Naive thymus-derived CD4-positive, alpha-beta T cell (primary cell): Measurements from ENCODE around the gene VPS35. TPM values are rescaled to one million over a fixed set of nuclear protein-coding genes. Genes with fewer than 3 reads are reported as not detected.

Experiments
- ATAC-seq: fragments of 150-1000 bp; cut with Tn5 transposase; 2 replicates; pipeline ENCODE4 v1.10.0; 2021; ENCODE audit warnings: mild to moderate bottlenecking, moderate library complexity
- CTCF ChIA-PET: fragments of 350-600 bp; sonication (Branson Sonifier 250); formaldehyde crosslinking; loops from one replicate; lab custom pipeline; 2021; ENCODE audit warnings: antibody characterized with exemption; lab: Charles Lee
- POLR2A ChIA-PET: fragments of 350-600 bp; sonication (Branson Sonifier 250); formaldehyde crosslinking; loops from one replicate; lab custom pipeline; 2021; ENCODE audit warnings: antibody characterized with exemption, inconsistent platforms; lab: Charles Lee
- DNase-seq, 9 donors: peaks; one replicate each; pipeline versions ENCODE4 v3.0.0 to v3.0.0-alpha.2; 2020 to 2022; ENCODE audit warnings: mixed read lengths in 1 of 9
- H3K27ac ChIP-seq: one replicate; pipeline ENCODE4 v1.7.0; 2013; ENCODE audit warnings: mild to moderate bottlenecking, low read depth, low read length, moderate library complexity
- H3K27me3 ChIP-seq, 2 donors: one replicate each; pipeline ENCODE4 v1.7.0; 2013; ENCODE audit warnings: low read length in 2 of 2, mild to moderate bottlenecking in 2 of 2, moderate library complexity in 2 of 2; ENCODE audit not compliant: control insufficient read depth in 2 of 2, insufficient read depth in 2 of 2
- H3K36me3 ChIP-seq, 3 experiments: 1 replicate in 2 of 3; 2 replicates in 1 of 3; pipeline ENCODE4 v1.7.0; 2013; ENCODE audit warnings: low read length in 3 of 3, mild to moderate bottlenecking in 3 of 3, moderate library complexity in 1 of 3; ENCODE audit not compliant: insufficient read depth in 3 of 3, control insufficient read depth in 2 of 3
- H3K4me1 ChIP-seq, 2 donors: one replicate each; pipeline ENCODE4 v1.7.0; 2013; ENCODE audit warnings: low read length in 2 of 2, mild to moderate bottlenecking in 2 of 2, moderate library complexity in 1 of 2; ENCODE audit not compliant: control insufficient read depth in 2 of 2, insufficient read depth in 2 of 2
- H3K4me3 ChIP-seq: 2 replicates; pipeline ENCODE4 v1.7.0; 2013; ENCODE audit warnings: mild to moderate bottlenecking, low read length
- H3K9me3 ChIP-seq, 3 experiments: 1 replicate in 2 of 3; 2 replicates in 1 of 3; pipeline ENCODE4 v1.7.0; 2013; ENCODE audit warnings: low read length in 3 of 3; ENCODE audit not compliant: control insufficient read depth in 2 of 3
- H3K27ac Mint-ChIP-seq, 9 donors: one replicate each; pipeline ENCODE4 v1.8.0; 2020 to 2022; ENCODE audit warnings: mixed read lengths in 9 of 9, mild to moderate bottlenecking in 8 of 9, moderate library complexity in 5 of 9, inconsistent platforms in 2 of 9
- H3K27me3 Mint-ChIP-seq, 5 donors: one replicate each; pipeline ENCODE4 v1.8.0; 2021 to 2022; ENCODE audit warnings: mixed read lengths in 5 of 5, mild to moderate bottlenecking in 1 of 5
- H3K36me3 Mint-ChIP-seq, 5 donors: one replicate each; pipeline ENCODE4 v1.8.0; 2020 to 2022; ENCODE audit warnings: mixed read lengths in 5 of 5, mild to moderate bottlenecking in 3 of 5, inconsistent platforms in 1 of 5
- H3K4me1 Mint-ChIP-seq, 7 donors: one replicate each; pipeline ENCODE4 v1.8.0; 2020 to 2022; ENCODE audit warnings: mixed read lengths in 7 of 7, mild to moderate bottlenecking in 3 of 7, inconsistent platforms in 1 of 7
- H3K4me3 Mint-ChIP-seq, 10 donors: one replicate each; pipeline ENCODE4 v1.8.0; 2020 to 2022; ENCODE audit warnings: mild to moderate bottlenecking in 10 of 10, mixed read lengths in 10 of 10, moderate library complexity in 6 of 10, inconsistent platforms in 2 of 10
- H3K9me3 Mint-ChIP-seq, 11 donors: one replicate each; pipeline ENCODE4 v1.8.0; 2020 to 2022; ENCODE audit warnings: mixed read lengths in 11 of 11, mild to moderate bottlenecking in 4 of 11, inconsistent platforms in 1 of 11, moderate library complexity in 1 of 11
- intact Hi-C, 2 donors: fragments of 100-400 bp; cut with micrococcal nuclease; formaldehyde crosslinking; loops; one replicate each; pipeline ENCODE4 v1.15.1; 2023
- polyA plus RNA-seq, 2 donors: library from polyadenylated mRNA; unstranded; fragments of 300-500 nt; fragmentation: Illumina TruSeq; gene quantifications; one replicate each; pipeline ENCODE4 v1.2.3, GENCODE V29; 2021
- total RNA-seq, 6 experiments: library from RNA in 5 of 6; stranded (reverse) in 5 of 6; gene quantifications; 1 replicate in 5 of 6; 2 replicates in 1 of 6; pipeline ENCODE4 v1.2.3 and lab custom pipeline; 2021 to 2026

VPS35 gene
- total and polyA plus RNA-seq, 7 experiments from 2014 or later: 53.8 to 93.0 (median 85.7) TPM

DNA sequence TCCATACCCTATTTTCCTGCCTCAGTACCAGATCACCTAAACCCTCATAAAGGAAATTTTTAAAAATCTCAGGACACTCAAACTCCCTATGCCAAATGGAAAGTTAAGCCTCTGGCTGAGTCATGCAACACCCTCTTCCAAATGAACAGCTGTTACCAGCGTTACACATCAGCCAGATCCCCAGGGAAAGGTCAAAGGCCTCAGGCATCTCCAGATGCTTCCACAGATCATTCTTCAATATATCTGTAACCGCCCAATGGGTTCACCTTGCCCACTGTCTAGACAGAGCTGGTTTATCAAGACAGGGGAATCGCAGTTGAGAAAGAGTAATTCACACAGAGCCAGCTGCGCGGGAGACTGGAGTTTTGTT lies 38.7 kb downstream of the VPS35 start:
- intact Hi-C loops: no loop called here
- H3K4me1 Mint-ChIP-seq: no peaks in the 10 kb centered on the region
- no peak overlapping the region for H3K27ac Mint-ChIP-seq
- no peaks in the 10 kb centered on the region for H3K9me3 ChIP-seq
- H3K27ac ChIP-seq: no peak overlapping the region
- DNase-seq (no peak), ATAC-seq (no peak)
- peaks cover 0 to 17% (median under 1%) of the 10 kb centered on the region in 11 donors for H3K9me3 Mint-ChIP-seq
- H3K27me3 ChIP-seq: no peaks in the 10 kb centered on the region
- no peaks in the 10 kb centered on the region for H3K27me3 Mint-ChIP-seq
- H3K4me1 ChIP-seq: no peaks in the 10 kb centered on the region
- no peak overlapping the region for H3K4me3 Mint-ChIP-seq
- peaks cover 1 to 36% (median 21%) of the 10 kb centered on the region in 5 donors for H3K36me3 Mint-ChIP-seq
- H3K36me3 ChIP-seq: no peaks in the 10 kb centered on the region
- CTCF ChIA-PET: no interaction called here
- POLR2A ChIA-PET: no interaction called here
- H3K4me3 ChIP-seq: no peak overlapping the region

DNA sequence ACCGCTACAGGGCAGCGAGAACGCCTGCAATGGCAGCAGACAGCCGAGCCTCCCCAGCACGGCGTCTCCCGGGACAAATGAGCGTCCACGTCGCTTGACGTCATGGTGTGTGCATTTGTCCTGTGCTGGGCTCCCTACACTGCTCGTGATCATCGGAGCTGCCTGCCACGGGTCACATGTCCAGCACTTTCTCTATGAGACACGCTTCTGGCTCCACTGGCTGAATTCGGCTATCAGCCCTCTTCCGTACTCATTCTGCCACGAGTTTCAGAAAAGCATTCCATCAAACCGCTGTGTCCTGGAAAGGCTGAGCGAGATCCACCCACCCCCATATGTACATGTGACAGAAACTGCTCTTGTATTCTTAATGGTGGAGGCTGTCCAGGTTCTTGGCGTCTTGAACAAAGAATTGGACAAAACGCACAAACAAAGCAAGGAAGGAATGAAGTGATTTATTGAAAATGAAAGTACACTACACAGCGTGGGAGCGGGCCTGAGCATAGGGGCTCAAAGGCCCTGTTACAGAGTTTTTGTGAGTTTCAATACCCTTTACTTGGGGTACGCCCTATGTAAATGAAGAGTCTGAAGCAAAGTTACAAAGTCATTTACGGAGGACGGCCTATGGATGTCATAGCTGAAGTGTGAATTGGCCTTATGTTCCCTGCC lies 39.3 kb downstream of the VPS35 start:
- no peak overlapping the region for H3K4me3 ChIP-seq
- Mint-ChIP-seq H3K36me3 (peaks cover 1 to 40% (median 25%) of the 10 kb centered on the region in 5 donors), H3K4me3 (no peak overlapping the region), H3K27ac (no peak overlapping the region), H3K9me3 (peaks cover 0 to 22% (median 5%) of the 10 kb centered on the region in 11 donors), H3K27me3 (no peaks in the 10 kb centered on the region), H3K4me1 (no peaks in the 10 kb centered on the region)
- DNase-seq (no peak), ATAC-seq (no peak)
- no peaks in the 10 kb centered on the region for H3K9me3 ChIP-seq
- H3K4me1 ChIP-seq: no peaks in the 10 kb centered on the region
- POLR2A ChIA-PET: no interaction called here
- H3K36me3 ChIP-seq: no peaks in the 10 kb centered on the region
- intact Hi-C loops: no loop called here
- H3K27ac ChIP-seq: no peak overlapping the region
- CTCF ChIA-PET: no interaction called here
- H3K27me3 ChIP-seq: no peaks in the 10 kb centered on the region

DNA sequence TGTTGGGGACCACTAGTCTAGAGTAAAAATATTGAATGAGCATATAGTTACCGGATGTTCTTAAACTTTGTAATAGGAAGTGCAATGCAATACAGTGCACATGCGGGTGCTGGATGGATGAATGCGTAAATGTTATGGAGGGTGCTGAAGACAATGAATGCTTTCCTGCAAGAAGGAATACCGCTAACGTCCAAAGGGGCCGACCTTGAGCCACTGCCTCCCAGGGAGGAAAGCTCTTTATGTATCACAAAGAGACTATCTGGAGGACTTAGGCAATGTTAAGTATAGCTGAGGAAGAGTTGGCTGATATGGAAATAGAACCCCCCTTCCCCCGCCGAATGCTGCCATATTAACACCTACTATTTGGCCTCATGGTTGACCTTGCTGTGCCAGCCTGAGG lies 40.3 kb downstream of the VPS35 start:
- Histone ChIP-seq H3K4me3 (no peak overlapping the region), H3K27me3 (no peaks in the 10 kb centered on the region), H3K9me3 (no peaks in the 10 kb centered on the region), H3K36me3 (no peaks in the 10 kb centered on the region), H3K4me1 (no peaks in the 10 kb centered on the region), H3K27ac (no peak overlapping the region)
- CTCF ChIA-PET: no interaction called here
- DNase-seq (no peak), ATAC-seq (no peak)
- intact Hi-C loops: no loop called here
- Mint-ChIP-seq H3K4me1 (no peaks in the 10 kb centered on the region), H3K9me3 (peaks cover 2 to 32% (median 9%) of the 10 kb centered on the region in 11 donors), H3K27me3 (no peaks in the 10 kb centered on the region), H3K27ac (no peak overlapping the region), H3K4me3 (no peak overlapping the region), H3K36me3 (peaks cover 3 to 51% (median 34%) of the 10 kb centered on the region in 5 donors)
- POLR2A ChIA-PET: no interaction called here

DNA sequence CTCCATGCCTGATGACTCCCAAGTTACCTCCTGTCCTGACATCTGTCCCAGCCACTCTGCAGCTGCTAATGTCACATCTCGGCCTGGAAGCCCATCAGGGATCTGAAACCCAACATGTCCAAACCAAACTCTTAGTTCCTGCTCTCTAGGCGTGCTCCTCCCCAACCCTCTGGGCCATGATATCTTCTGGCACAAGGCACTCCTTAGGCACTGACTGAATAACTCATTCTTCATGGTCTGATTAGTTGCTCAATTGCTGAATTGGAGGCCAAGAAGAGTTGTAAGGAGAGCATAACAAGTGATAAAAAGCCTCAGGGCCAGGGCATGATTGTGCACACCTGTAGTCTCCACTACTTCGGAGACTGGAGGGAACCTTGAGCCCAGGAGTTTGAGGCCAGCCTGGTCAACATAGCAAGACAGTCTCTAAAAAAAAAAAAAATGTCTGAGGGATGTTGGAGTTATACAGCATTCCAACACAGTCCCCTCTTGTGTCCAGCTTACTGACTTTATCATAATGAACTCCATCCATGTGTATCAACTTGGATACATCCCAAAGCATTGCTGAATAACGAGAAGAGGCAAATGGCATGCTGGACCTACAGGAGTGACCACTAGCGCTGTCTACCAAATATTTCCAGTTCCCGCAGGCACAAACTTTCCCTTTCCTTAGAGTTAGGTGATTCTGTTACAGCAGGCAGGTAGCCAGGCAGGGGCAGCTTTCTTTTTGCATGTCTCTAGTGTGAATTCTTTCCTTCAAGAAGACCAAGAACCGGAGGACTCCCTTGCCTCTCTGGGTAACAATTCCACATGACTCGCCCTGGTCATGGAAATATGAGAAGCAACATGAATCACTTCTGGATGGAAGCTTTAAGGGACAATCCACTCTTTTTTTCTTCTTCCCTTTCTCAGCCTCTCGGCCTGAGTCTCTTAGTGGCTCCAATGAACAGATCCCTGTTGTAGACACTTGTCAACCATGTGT lies 49.7 kb downstream of the VPS35 start:
- Mint-ChIP-seq H3K36me3 (peaks cover 9 to 42% (median 37%) of the 10 kb centered on the region in 5 donors), H3K4me3 (no peak overlapping the region), H3K9me3 (peaks cover 3 to 26% (median 11%) of the 10 kb centered on the region in 11 donors), H3K4me1 (no peaks in the 10 kb centered on the region), H3K27ac (no peak overlapping the region), H3K27me3 (no peaks in the 10 kb centered on the region)
- POLR2A ChIA-PET: no interaction called here
- DNase-seq (no peak), ATAC-seq (no peak)
- no peak overlapping the region for H3K27ac ChIP-seq
- H3K27me3 ChIP-seq: no peaks in the 10 kb centered on the region
- no peaks in the 10 kb centered on the region for H3K9me3 ChIP-seq
- intact Hi-C loops: no loop called here
- no peaks in the 10 kb centered on the region for H3K36me3 ChIP-seq
- CTCF ChIA-PET: interaction anchor here (0.6 kb wide), 1 partner anchor 1606 kb away, joined by 4 read pairs; no protein-coding TSS in a partner anchor
- H3K4me3 ChIP-seq: no peak overlapping the region
- no peaks in the 10 kb centered on the region for H3K4me1 ChIP-seq

DNA sequence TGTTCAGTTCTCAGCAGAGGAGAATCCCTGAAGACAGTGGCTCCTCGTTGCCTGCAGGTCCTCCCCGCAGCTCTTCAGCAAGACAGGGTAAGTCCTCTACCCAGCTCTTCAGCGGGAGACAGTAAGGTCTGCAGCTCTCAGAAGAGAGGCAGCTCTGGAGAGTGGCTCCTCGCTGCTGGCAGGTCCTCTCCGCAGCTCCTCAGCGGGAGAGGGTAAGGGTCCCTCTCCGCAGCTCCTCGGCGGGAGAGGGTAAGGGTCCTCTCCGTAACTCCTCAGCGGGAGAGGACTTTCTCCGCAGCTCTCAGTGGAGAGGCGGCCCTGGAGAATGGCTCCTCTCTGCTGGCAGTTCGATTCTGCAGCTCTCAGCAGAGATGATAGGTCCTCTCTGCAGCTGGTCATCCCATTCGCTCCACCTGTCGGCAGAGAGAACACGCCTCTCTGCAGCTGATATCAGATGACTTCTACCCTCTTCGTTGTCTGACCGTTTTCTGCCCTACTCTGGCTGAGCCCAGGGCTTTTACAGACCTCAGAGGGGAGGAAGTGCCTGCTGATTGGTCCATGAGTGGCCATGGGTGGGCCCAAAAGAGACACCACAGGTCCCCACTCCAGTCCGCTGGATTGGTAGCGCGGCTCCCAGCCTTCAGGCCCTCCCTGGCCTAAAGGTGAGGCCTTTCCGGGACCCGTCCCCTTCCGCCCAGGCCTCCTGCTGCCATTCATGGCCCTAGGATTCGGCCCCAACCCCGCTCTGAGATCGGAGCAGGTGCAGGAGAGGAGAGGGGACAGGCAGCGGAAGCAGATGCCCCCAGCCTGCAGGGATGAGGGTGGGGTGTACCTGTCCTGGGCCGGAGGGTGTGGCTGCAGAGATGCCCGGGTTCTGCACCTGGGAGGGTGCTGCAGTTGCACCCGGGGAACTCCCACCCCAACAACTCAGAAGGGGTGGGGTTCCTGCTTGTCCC lies 55.9 kb downstream of the VPS35 start:
- ChIA-PET CTCF (no interaction called here), POLR2A (no interaction called here)
- intact Hi-C loops: no loop called here
- no peak for DNase-seq
- Mint-ChIP-seq H3K27ac (no peak overlapping the region), H3K36me3 (peaks cover 0 to 5% (median 4%) of the 10 kb centered on the region in 5 donors), H3K9me3 (peaks cover 0 to 4% (median 0%) of the 10 kb centered on the region in 11 donors), H3K4me3 (peak overlapping the region in 3 of 10 donors; percentile 34 to 42 (median 38)), H3K4me1 (peaks cover 0 to 4% (median 0%) of the 10 kb centered on the region in 7 donors), H3K27me3 (no peaks in the 10 kb centered on the region)
- H3K4me3 ChIP-seq: no peak overlapping the region
- no peaks in the 10 kb centered on the region for H3K36me3 ChIP-seq
- no peaks in the 10 kb centered on the region for H3K9me3 ChIP-seq
- no peaks in the 10 kb centered on the region for H3K4me1 ChIP-seq
- ATAC-seq: no peak
- no peaks in the 10 kb centered on the region for H3K27me3 ChIP-seq
- H3K27ac ChIP-seq: no peak overlapping the region
